HG03432 (cell line): Measurements from ENCODE around the gene TMEM63A.

ENCODE experiments used
- ATAC-seq: cut with Tn5 transposase; IDR thresholded peaks from one replicate; pipeline ENCODE4 v1.9.1; 2021; ENCODE audit warnings: mild to moderate bottlenecking, moderate library complexity; ENCODE audit not compliant: unreplicated experiment

Gene TMEM63A

GRCh38 chr1:225886159-225887029 lies 4.2 kb upstream of the TMEM63A start:
- no peak for ATAC-seq

- no peak for ATAC-seq
Observed at GRCh38 chr1:225885336-225885735, 3.2 kb upstream of the TMEM63A start.

- no peak for ATAC-seq
Observed at GRCh38 chr1:225883616-225884265, 1.6 kb upstream of the TMEM63A start.

- peak; percentile 38 for ATAC-seq
Observed at GRCh38 chr1:225882694-225883615, 775 bp upstream of the TMEM63A start.

GRCh38 chr1:225881081-225881958 lies 860 bp downstream of the TMEM63A start:
- ATAC-seq = peak; percentile 35

GRCh38 chr1:225880636-225881035 lies 1.5 kb downstream of the TMEM63A start:
- ATAC-seq = no peak

DNA sequence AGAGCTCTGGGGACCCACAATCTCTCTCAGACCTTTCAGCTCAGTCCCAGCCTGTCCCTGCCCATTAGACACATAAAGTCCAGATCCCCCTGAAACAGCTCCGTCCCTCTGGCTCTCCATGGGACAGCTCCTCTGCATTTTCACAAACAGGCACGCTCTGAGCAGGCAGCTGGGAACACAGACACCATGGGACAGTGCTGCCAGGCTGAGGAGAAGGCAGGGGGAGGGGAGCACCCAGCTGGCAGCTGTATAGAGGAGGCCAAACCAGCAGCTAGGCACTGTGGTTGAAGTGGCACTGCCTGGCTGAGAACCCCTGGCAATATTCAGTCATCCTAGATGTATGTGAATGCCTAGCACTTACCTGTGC lies 2.0 kb downstream of the TMEM63A start:
- ATAC-seq = no peak

DNA sequence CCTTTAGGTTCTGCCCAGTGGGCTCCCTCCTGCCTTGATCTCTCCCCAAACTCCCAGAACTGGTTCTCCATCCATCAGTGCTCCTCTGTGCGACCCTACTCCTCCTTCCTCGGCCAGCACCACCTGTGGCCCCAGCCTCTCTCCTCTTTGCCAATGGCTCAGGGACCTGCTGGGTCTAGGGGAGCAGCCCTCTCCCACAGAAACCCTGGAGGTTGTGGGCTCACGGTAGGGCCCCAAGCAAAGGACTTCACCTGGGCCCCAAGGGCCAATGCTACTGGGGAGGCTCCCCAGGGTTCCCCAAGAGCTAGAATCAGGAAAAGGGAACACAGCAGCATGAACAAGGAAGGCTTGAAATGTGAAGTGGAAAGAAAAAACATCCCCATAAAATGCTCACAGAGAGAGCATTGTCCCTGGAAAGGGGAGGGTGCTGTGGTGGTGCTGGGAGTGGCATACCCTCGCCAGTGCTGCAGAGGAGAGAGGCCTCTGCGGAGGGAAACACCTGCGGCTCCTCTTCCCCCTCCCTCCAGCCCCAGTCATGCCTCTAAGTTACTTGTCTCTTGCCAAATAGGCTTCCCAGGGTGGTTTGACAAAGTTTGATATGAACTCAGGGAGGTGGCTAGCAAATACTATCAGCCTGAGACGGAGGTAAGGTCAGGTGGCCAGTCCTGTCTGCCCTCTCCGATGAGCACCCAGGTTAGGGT lies 2.5 kb downstream of the TMEM63A start:
- ATAC-seq = peak; percentile 21

DNA sequence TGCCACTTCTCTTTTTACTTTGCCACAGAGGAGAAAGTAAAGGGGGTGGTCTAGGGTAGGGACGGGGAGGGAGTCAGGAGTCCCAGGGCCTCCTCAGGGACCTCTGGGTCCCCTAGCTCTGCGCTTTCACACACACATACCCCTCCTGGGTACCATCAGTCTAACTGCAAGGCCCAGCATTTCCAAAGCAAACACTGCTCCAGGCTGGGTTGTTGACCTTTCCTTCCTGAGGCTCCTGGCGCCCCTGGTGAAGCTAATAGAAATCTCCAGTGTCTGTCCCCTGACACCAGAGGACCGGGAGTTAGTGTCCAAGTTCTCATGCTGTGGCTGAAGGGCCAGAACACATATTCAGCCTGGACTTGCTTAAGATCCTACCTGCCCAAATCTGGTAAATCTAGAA lies 3.9 kb downstream of the TMEM63A start:
- no peak for ATAC-seq

DNA sequence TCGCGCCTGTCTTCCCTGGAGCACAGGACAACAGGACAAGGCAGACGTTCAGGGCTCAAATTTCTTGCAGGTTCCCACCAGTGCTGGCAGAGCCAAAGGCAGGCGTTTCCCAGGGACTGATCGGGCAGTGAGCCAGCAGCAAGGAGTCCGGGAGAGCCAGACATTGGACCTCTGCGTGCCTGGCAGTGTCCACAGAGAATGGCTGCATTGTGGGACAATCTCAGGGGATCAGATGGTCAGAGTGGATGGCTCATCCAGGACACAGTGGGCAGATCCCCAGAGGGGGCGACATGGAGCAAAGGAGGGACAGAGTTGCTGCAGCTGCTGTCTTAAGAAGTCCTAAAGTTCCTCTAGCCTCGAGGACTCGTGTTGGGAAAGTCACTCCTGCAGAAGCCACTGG lies 4.6 kb downstream of the TMEM63A start:
- ATAC-seq = no peak

DNA sequence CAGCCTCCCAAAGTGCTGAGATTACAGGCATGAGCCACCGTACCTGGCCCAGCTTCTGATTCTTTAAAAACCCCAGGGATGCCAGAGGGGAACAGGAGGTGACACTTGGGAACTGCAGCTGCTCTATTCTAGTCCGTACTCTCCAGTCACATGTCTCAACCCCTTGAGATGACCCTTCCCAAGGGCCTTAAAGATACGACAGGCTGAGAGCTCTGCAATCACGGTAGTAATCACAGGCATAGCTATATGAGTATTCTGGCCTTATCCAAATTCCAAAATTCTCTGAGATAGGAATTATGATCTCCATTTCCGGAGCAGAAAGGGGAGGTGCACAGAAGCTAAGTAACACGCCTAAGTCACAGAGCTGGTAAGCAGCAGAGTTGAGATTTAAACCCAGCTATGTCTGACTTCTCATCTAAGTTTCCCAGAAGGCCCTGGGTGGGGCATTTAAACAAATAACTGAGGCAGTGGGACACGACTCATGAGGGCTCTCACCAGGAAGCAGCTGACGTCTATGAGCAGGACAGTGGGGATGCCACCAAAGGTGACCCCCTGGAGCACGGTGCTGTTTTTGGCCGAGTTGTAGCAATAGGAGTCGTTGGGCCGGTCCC lies 5.2 kb downstream of the TMEM63A start:
- no peak for ATAC-seq

- no peak for ATAC-seq
Observed at GRCh38 chr1:225875044-225875815, 7.0 kb downstream of the TMEM63A start.

- ATAC-seq = no peak
Observed at GRCh38 chr1:225874431-225874830, 7.7 kb downstream of the TMEM63A start.

GRCh38 chr1:225873281-225873850 lies 8.8 kb downstream of the TMEM63A start:
- no peak for ATAC-seq

- no peak for ATAC-seq
Observed at GRCh38 chr1:225872075-225872430, 10.1 kb downstream of the TMEM63A start.

GRCh38 chr1:225871359-225872074 lies 10.7 kb downstream of the TMEM63A start:
- no peak for ATAC-seq

- no peak for ATAC-seq
Observed at GRCh38 chr1:225870911-225871310, 11.3 kb downstream of the TMEM63A start.
